ENCODE measurements around the gene TBL1XR1. TPM values are rescaled to one million over a fixed set of nuclear protein-coding genes. Genes with fewer than 3 reads are reported as not detected.

TBL1XR1 gene
- total and polyA plus RNA-seq, 8 donors: 14.1 to 93.0 (median 47.2) TPM

DNA sequence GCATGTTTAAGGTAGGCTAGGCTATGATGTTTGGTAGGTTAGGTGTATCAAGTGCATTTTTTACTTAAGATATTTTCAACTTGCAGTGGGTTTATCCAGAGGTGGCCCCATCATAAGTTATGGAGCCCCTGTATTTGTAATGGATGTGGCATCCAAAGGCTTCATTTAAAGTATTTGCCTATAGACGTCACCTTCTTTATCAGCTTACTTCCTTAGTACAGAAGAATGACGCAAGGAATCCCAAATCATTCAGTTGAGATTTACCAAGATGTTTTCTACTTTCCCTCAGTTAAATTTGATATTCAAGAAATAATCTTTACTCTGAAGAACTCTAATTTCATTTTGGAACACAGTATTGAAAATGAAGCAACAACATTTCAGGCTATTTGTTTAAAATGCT is 201.3 kb downstream of the TBL1XR1 start:
- intact Hi-C loops (cut with DNase I): no loop called here
- Histone ChIP-seq H3K36me3 (no peaks in the 10 kb centered on the region), H3K9me3 (no peaks in the 10 kb centered on the region), H3K27me3 (no peaks in the 10 kb centered on the region), H3K4me3 (no peak overlapping the region), H3K4me1 (no peaks in the 10 kb centered on the region), H3K27ac (no peak overlapping the region)
- 71 to 81% methylated on average over 2 of the region's 2 CpGs for WGBS, 2 donors
- TF ChIP-seq, protein P1, sequence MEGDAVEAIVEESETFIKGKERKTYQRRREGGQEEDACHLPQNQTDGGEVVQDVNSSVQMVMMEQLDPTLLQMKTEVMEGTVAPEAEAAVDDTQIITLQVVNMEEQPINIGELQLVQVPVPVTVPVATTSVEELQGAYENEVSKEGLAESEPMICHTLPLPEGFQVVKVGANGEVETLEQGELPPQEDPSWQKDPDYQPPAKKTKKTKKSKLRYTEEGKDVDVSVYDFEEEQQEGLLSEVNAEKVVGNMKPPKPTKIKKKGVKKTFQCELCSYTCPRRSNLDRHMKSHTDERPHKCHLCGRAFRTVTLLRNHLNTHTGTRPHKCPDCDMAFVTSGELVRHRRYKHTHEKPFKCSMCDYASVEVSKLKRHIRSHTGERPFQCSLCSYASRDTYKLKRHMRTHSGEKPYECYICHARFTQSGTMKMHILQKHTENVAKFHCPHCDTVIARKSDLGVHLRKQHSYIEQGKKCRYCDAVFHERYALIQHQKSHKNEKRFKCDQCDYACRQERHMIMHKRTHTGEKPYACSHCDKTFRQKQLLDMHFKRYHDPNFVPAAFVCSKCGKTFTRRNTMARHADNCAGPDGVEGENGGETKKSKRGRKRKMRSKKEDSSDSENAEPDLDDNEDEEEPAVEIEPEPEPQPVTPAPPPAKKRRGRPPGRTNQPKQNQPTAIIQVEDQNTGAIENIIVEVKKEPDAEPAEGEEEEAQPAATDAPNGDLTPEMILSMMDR (IDR thresholded peaks at IDR 0.05): no peak
- FAIRE-seq (no peak), ATAC-seq (no peak), DNase-seq (no peak)

- FAIRE-seq (no peak), ATAC-seq (no peak)
These were observed 202.1 kb downstream of the TBL1XR1 start for GRCh38 chr3:176994891-176995781.

GRCh38 chr3:176994393-176994792 is 202.9 kb downstream of the TBL1XR1 start:
- no peaks in the 10 kb centered on the region for H3K9me3 ChIP-seq
- no peak overlapping the region for H3K4me3 ChIP-seq
- TF ChIP-seq, protein P1 (IDR thresholded peaks at IDR 0.05): no peak
- no peaks in the 10 kb centered on the region for H3K36me3 ChIP-seq
- intact Hi-C loops (cut with DNase I): no loop called here
- no peak overlapping the region for H3K27ac ChIP-seq
- ATAC-seq (no peak), FAIRE-seq (no peak), DNase-seq (no peak)
- no peaks in the 10 kb centered on the region for H3K27me3 ChIP-seq
- 80 to 92% methylated on average over 1 of the region's 1 CpG for WGBS, 2 donors
- H3K4me1 ChIP-seq: no peaks in the 10 kb centered on the region

More at GRCh38 chr3:176994891-176995781, 202.1 kb downstream of the TBL1XR1 start:
- Histone ChIP-seq H3K4me3 (no peak overlapping the region), H3K36me3 (no peaks in the 10 kb centered on the region), H3K27ac (no peak overlapping the region), H3K4me1 (no peaks in the 10 kb centered on the region), H3K9me3 (no peaks in the 10 kb centered on the region), H3K27me3 (no peaks in the 10 kb centered on the region)
- TF ChIP-seq, protein P1 (IDR thresholded peaks at IDR 0.05): no peak
- DNase-seq: no peak
- WGBS, 2 donors: 84 to 92% methylated on average over 4 of the region's 4 CpGs
- intact Hi-C loops (cut with DNase I): no loop called here

DNA sequence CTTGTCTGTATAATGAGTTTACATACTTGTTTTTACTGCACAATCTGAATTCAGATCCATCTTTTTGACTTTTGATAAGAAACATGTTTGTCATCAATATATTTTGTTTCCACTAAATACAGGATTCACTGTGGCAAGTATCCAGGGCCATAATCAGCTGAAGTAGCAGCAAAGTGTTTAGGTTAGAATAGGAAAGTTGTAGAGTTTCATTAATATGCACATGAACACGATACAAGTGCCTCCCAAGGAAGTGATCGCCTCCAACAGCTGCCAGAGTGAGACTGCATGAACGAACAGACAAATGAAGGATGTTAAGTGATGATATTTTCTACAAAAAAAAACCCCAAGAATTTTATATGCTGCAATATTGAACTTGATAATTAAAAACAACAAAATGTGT is 204.3 kb downstream of the TBL1XR1 start:
- 85 to 87% methylated on average over 3 of the region's 3 CpGs for whole genome bisulfite sequencing, 2 donors
- intact Hi-C loops (cut with DNase I): no loop called here
- TF ChIP-seq, protein P1 (IDR thresholded peaks at IDR 0.05): no peak

GRCh38 chr3:176992565-176992964 is 204.7 kb downstream of the TBL1XR1 start:
- ATAC-seq (no peak), DNase-seq (no peak), FAIRE-seq (no peak)
- WGBS, 2 donors: 94 to 96% methylated on average over 11 of the region's 11 CpGs
- Histone ChIP-seq H3K4me1 (no peaks in the 10 kb centered on the region), H3K27me3 (no peaks in the 10 kb centered on the region), H3K27ac (no peak overlapping the region), H3K4me3 (no peak overlapping the region), H3K36me3 (no peaks in the 10 kb centered on the region), H3K9me3 (no peaks in the 10 kb centered on the region)
- intact Hi-C loops (cut with DNase I): no loop called here
- TF ChIP-seq, protein P1 (IDR thresholded peaks at IDR 0.05): no peak

More for the DNA sequence above, 204.3 kb downstream of the TBL1XR1 start:
- H3K27ac ChIP-seq: no peak overlapping the region
- no peak for ATAC-seq
- no peak for DNase-seq
- H3K4me1 ChIP-seq: no peaks in the 10 kb centered on the region
- no peaks in the 10 kb centered on the region for H3K9me3 ChIP-seq
- H3K4me3 ChIP-seq: no peak overlapping the region
- H3K27me3 ChIP-seq: no peaks in the 10 kb centered on the region
- FAIRE-seq: no peak
- no peaks in the 10 kb centered on the region for H3K36me3 ChIP-seq

All from pancreas (tissue), 10 donors.